OCI-LY3 (cell line): ENCODE results near the gene GFRA1.

Experiments
- H2AFZ ChIP-seq: fragments of 200-600, 300-600 bp; shearing (Covaris generic); 2 replicates; pipeline ENCODE4 v1.6.0; 2014; ENCODE audit warnings: antibody characterized with exemption, low read depth, low read length
- H3K27ac ChIP-seq: fragments of 200-600, 300-600 bp; sonication (generic); 2 replicates; pipeline ENCODE4 v1.5.1; 2014; ENCODE audit warnings: mild to moderate bottlenecking, low read length, moderate library complexity, mixed read lengths
- H3K27me3 ChIP-seq: fragments of 200-600, 300-600 bp; sonication (generic); 2 replicates; pipeline ENCODE4 v1.6.1; 2014; ENCODE audit warnings: low read depth, low read length, mixed read lengths
- H3K36me3 ChIP-seq: fragments of 200-600, 300-600 bp; sonication (generic); replicated peaks from 2 replicates; pipeline ENCODE3; 2014; ENCODE audit warnings: low read depth, low read length, mixed read lengths
- H3K4me1 ChIP-seq: fragments of 300-600, 200-600 bp; sonication (generic); 2 replicates; pipeline ENCODE4 v1.6.1; 2014; ENCODE audit warnings: low read length, mixed read lengths
- H3K4me2 ChIP-seq: fragments of 200-600, 300-600 bp; sonication (generic); 2 replicates; pipeline ENCODE4 v1.6.1; 2014; ENCODE audit warnings: low read length, mixed read lengths
- H3K4me3 ChIP-seq: fragments of 300-600, 200-600 bp; sonication (generic); 2 replicates; pipeline ENCODE4 v1.5.1; 2014; ENCODE audit warnings: antibody characterized with exemption, mild to moderate bottlenecking, low read length, moderate library complexity
- H3K79me2 ChIP-seq: fragments of 300-600, 200-600 bp; shearing (Covaris generic); 2 replicates; pipeline ENCODE4 v1.6.1; 2014; ENCODE audit warnings: mild to moderate bottlenecking, low read length, mixed read lengths
- H3K9ac ChIP-seq: fragments of 300-600, 200-600 bp; shearing (Covaris generic); 2 replicates; pipeline ENCODE4 v1.6.0; 2014; ENCODE audit warnings: mild to moderate bottlenecking, low read length, moderate library complexity
- H3K9me3 ChIP-seq: fragments of 200-600, 300-600 bp; shearing (Covaris generic); 2 replicates; pipeline ENCODE4 v1.6.1; 2014; ENCODE audit warnings: low read length, mixed read lengths; ENCODE audit not compliant: insufficient read depth
- H4K20me1 ChIP-seq: fragments of 200-600, 300-600 bp; sonication (generic); 2 replicates; pipeline ENCODE4 v1.6.1; 2016; ENCODE audit warnings: low read length, mixed read lengths; ENCODE audit not compliant: insufficient read depth
- CTCF ChIP-seq: fragments of 200-600, 300-600 bp; sonication (generic); IDR thresholded peaks from 2 replicates; pipeline ENCODE4 v1.5.1; 2014; ENCODE audit warnings: antibody characterized with exemption, low read length, low read depth
- EZH2phosphoT487 ChIP-seq: fragments of 200-600 bp; shearing (Covaris generic); IDR thresholded peaks from 2 replicates; pipeline ENCODE4 v1.6.1; 2018; ENCODE audit warnings: antibody characterized with exemption, mixed run types, low read depth

The GFRA1 gene

GRCh38 chr10:116094356-116094755 lies 178.7 kb downstream of the GFRA1 start:
- no peak overlapping the region for H3K4me3 ChIP-seq
- no peaks in the 10 kb centered on the region for H3K27me3 ChIP-seq
- H3K4me1 ChIP-seq = no peaks in the 10 kb centered on the region
- no peak overlapping the region for H3K27ac ChIP-seq
- no peak overlapping the region for H3K9ac ChIP-seq
- no peaks in the 10 kb centered on the region for H3K79me2 ChIP-seq
- no peaks in the 10 kb centered on the region for H4K20me1 ChIP-seq
- H3K36me3 ChIP-seq = no peaks in the 10 kb centered on the region
- no peak overlapping the region for H3K4me2 ChIP-seq
- no peak overlapping the region for H2AFZ ChIP-seq
- no peaks in the 10 kb centered on the region for H3K9me3 ChIP-seq
- TF ChIP-seq EZH2phosphoT487 (no peak), CTCF (no peak)

- no peaks in the 10 kb centered on the region for H3K36me3 ChIP-seq
- TF ChIP-seq EZH2phosphoT487 = no peak
- TF ChIP-seq CTCF = no peak
- no peak overlapping the region for H2AFZ ChIP-seq
- H3K9ac ChIP-seq = no peak overlapping the region
- H3K4me2 ChIP-seq = no peak overlapping the region
- no peak overlapping the region for H3K27ac ChIP-seq
- H3K79me2 ChIP-seq = no peaks in the 10 kb centered on the region
- no peak overlapping the region for H3K4me3 ChIP-seq
- no peaks in the 10 kb centered on the region for H3K27me3 ChIP-seq
- no peaks in the 10 kb centered on the region for H4K20me1 ChIP-seq
- H3K9me3 ChIP-seq = no peaks in the 10 kb centered on the region
- no peaks in the 10 kb centered on the region for H3K4me1 ChIP-seq
Observed at GRCh38 chr10:116093031-116093430, 180.0 kb downstream of the GFRA1 start.

GRCh38 chr10:116088985-116089384 lies 184.0 kb downstream of the GFRA1 start:
- no peak overlapping the region for H3K9ac ChIP-seq
- no peaks in the 10 kb centered on the region for H4K20me1 ChIP-seq
- H3K4me3 ChIP-seq = no peak overlapping the region
- H3K27me3 ChIP-seq = no peaks in the 10 kb centered on the region
- no peaks in the 10 kb centered on the region for H3K36me3 ChIP-seq
- TF ChIP-seq EZH2phosphoT487 = no peak
- no peak for TF ChIP-seq CTCF
- no peak overlapping the region for H3K27ac ChIP-seq
- no peaks in the 10 kb centered on the region for H3K79me2 ChIP-seq
- H3K4me1 ChIP-seq = no peaks in the 10 kb centered on the region
- H2AFZ ChIP-seq = no peak overlapping the region
- H3K4me2 ChIP-seq = no peak overlapping the region
- H3K9me3 ChIP-seq = no peaks in the 10 kb centered on the region

- Histone ChIP-seq H3K4me2 (no peak overlapping the region), H3K79me2 (no peaks in the 10 kb centered on the region), H3K27me3 (no peaks in the 10 kb centered on the region)
Observed at GRCh38 chr10:116085323-116085722, 187.7 kb downstream of the GFRA1 start.

More at GRCh38 chr10:116085323-116085722, 187.7 kb downstream of the GFRA1 start:
- no peak overlapping the region for H2AFZ ChIP-seq
- H3K4me3 ChIP-seq = no peak overlapping the region
- no peak for TF ChIP-seq CTCF
- TF ChIP-seq EZH2phosphoT487 = no peak
- no peak overlapping the region for H3K9ac ChIP-seq
- H3K9me3 ChIP-seq = no peaks in the 10 kb centered on the region
- H4K20me1 ChIP-seq = no peaks in the 10 kb centered on the region
- no peaks in the 10 kb centered on the region for H3K4me1 ChIP-seq
- no peaks in the 10 kb centered on the region for H3K36me3 ChIP-seq
- no peak overlapping the region for H3K27ac ChIP-seq
